Effector memory CD4-positive, alpha-beta T cell (primary cell): Measurements from ENCODE around the gene PLCB1.
"Not testable (repeated sequence)": the region's sequence is repeated elsewhere in the genome, so short reads cannot be mapped to it uniquely, and the experiment has no call there.

ENCODE experiments used
- DNase-seq, 3 donors: peaks; one replicate each; pipeline ENCODE4 v3.0.0-alpha.2; 2020
- H3K27ac ChIP-seq: 2 replicates; pipeline ENCODE4 v1.7.0; 2013; ENCODE audit warnings: mild to moderate bottlenecking, low read length, moderate library complexity; ENCODE audit not compliant: insufficient read depth, poor library complexity, severe bottlenecking
- H3K27me3 ChIP-seq: replicated peaks from 2 replicates; pipeline ENCODE4 v1.7.0; 2013; ENCODE audit warnings: mild to moderate bottlenecking, low read length; ENCODE audit not compliant: insufficient read depth, control insufficient read depth, poor library complexity, severe bottlenecking
- H3K36me3 ChIP-seq: 2 replicates; pipeline ENCODE4 v1.7.0; 2013; ENCODE audit warnings: mild to moderate bottlenecking, low read length, moderate library complexity; ENCODE audit not compliant: control insufficient read depth, insufficient read depth
- H3K4me1 ChIP-seq: 2 replicates; pipeline ENCODE4 v1.7.0; 2013; ENCODE audit warnings: low read length, mild to moderate bottlenecking; ENCODE audit not compliant: control insufficient read depth, insufficient read depth, poor library complexity, severe bottlenecking
- H3K4me3 ChIP-seq: 2 replicates; pipeline ENCODE4 v1.7.0; 2013; ENCODE audit warnings: low read length, low read depth, mild to moderate bottlenecking; ENCODE audit not compliant: insufficient read depth, poor library complexity, severe bottlenecking
- H3K9me3 ChIP-seq: 2 replicates; pipeline ENCODE4 v1.7.0; 2013; ENCODE audit warnings: mild to moderate bottlenecking, low read length, moderate library complexity; ENCODE audit not compliant: control insufficient read depth

PLCB1 gene

DNA sequence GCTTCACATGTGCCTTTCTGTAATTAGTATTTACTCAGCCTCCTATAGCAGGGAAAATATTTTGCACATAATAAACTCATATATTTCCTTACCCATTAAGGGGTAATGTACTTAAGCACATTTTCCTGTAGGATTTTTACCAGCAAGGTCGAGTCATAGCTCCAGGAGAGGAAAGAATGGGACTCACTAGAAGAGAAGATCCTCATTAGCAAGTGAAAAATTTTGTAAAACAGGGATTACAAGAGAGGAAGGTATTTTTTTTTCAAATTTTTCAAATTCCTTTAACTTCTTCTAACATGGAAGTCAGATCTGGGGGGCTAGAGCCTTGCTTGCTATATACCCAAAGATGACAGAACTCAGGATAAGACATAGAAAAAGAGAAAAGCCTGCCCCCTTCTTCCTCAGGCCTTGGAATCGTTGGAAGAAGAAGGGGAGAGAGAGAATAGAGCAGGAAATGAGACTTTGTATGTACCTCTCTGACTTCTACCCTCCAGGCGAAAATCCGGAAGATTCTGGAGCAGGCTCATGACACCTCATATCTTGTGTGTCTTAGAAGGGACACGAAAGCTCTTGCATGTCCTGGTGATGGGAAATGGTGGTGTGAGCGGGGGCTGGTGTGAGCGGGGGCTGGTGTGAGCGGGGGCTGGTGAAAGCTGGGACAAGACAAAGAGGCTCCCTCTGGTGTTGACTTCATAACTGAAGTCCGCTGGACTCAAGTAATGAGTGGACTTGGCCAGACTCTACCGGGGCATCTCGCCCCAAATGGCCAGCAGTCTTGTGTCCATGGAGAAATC is 679.9 kb downstream of the PLCB1 start:
- Histone ChIP-seq H3K36me3 (no peaks in the 10 kb centered on the region), H3K4me3 (no peak overlapping the region), H3K27me3 (no peaks in the 10 kb centered on the region), H3K27ac (no peak overlapping the region), H3K4me1 (no peaks in the 10 kb centered on the region), H3K9me3 (no peaks in the 10 kb centered on the region)
- no peak for DNase-seq

DNA sequence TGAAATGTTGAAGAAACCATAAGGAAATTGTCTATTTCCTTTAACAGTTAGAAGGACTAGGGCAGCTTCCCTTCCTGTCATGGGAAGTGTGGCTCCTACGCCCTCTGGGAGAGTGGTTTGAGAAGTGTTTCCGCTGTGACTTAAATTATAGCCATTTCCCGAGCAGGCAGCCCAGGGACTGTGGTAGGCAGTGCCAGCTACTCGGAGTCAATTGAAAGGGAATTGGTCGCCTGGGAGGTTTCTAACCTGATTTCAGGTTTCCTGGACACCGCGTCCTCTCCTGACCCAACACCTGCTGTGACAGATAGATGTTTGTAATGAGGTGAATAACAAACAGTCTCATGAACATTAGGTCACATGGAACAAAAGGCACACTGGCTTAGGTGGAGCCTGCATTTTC is 680.8 kb downstream of the PLCB1 start:
- no peaks in the 10 kb centered on the region for H3K36me3 ChIP-seq
- H3K4me3 ChIP-seq: no peak overlapping the region
- no peaks in the 10 kb centered on the region for H3K4me1 ChIP-seq
- H3K27ac ChIP-seq: no peak overlapping the region
- no peaks in the 10 kb centered on the region for H3K9me3 ChIP-seq
- no peaks in the 10 kb centered on the region for H3K27me3 ChIP-seq
- DNase-seq: no peak

- Histone ChIP-seq H3K27ac (no peak overlapping the region), H3K36me3 (no peaks in the 10 kb centered on the region), H3K4me1 (no peaks in the 10 kb centered on the region), H3K9me3 (no peaks in the 10 kb centered on the region), H3K27me3 (no peaks in the 10 kb centered on the region), H3K4me3 (no peak overlapping the region)
- no peak for DNase-seq
Observed at GRCh38 chr20:8815208-8815607, 683.1 kb downstream of the PLCB1 start.

DNA sequence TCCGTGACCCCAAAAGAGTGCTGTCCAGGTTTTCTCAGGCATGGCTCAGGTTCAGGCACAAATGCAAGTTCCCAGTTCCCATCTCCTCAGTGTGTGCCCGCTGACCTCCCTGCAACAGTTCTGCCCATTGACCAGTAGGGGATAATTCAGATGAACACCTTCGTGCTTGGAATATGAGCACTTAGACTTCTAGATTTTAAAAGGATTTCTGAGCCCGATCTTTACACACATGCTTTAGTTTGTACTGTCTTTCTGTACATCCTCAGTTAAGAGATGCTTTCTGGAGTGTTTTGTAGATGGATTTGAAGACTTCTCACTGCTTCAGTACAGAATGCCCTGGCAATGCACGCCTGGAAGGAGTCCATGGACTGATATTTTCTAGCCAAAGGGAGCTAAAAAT is 697.2 kb downstream of the PLCB1 start:
- DNase-seq: no peak
- no peaks in the 10 kb centered on the region for H3K9me3 ChIP-seq
- no peaks in the 10 kb centered on the region for H3K36me3 ChIP-seq
- H3K27me3 ChIP-seq: no peaks in the 10 kb centered on the region
- H3K4me3 ChIP-seq: no peak overlapping the region
- no peak overlapping the region for H3K27ac ChIP-seq
- no peaks in the 10 kb centered on the region for H3K4me1 ChIP-seq

- DNase-seq, H3K4me3 ChIP-seq, H3K27me3 ChIP-seq, H3K4me1 ChIP-seq, H3K9me3 ChIP-seq, H3K27ac ChIP-seq, H3K36me3 ChIP-seq: not testable (repeated sequence)
Observed at GRCh38 chr20:8834294-8834693, 702.2 kb downstream of the PLCB1 start.

- H3K9me3 ChIP-seq: no peaks in the 10 kb centered on the region
- no peaks in the 10 kb centered on the region for H3K4me1 ChIP-seq
- no peak for DNase-seq
- H3K36me3 ChIP-seq: no peaks in the 10 kb centered on the region
- no peaks in the 10 kb centered on the region for H3K27me3 ChIP-seq
- H3K4me3 ChIP-seq: no peak overlapping the region
- H3K27ac ChIP-seq: no peak overlapping the region
Observed at GRCh38 chr20:8834851-8835250, 702.8 kb downstream of the PLCB1 start.

GRCh38 chr20:8837396-8837795 is 705.3 kb downstream of the PLCB1 start:
- H3K9me3 ChIP-seq: no peaks in the 10 kb centered on the region
- no peak for DNase-seq
- no peak overlapping the region for H3K27ac ChIP-seq
- no peaks in the 10 kb centered on the region for H3K27me3 ChIP-seq
- no peak overlapping the region for H3K4me3 ChIP-seq
- H3K4me1 ChIP-seq: no peaks in the 10 kb centered on the region
- no peaks in the 10 kb centered on the region for H3K36me3 ChIP-seq

DNA sequence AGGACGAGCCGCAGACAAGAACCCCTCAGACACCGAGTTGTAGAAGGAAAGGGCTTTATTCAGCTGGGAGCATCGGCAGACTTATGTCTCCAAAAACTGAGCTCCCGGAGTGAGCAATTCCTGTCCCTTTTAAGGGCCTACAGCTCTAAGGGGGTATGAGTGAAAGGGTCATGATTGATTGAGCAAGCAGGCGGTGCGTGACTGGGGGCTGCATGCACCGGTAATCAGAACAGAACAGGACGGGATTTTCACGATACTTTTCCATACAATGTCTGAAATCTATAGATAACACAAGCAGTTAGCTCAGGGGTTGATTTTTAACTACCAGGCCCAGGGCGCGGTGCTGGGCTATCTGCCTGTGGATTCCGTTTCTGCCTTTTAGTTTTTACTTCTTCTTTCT is 710.5 kb downstream of the PLCB1 start:
- H3K27ac ChIP-seq: no peak overlapping the region
- no peak for DNase-seq

GRCh38 chr20:8844179-8844578 is 712.1 kb downstream of the PLCB1 start:
- Histone ChIP-seq H3K9me3 (no peaks in the 10 kb centered on the region), H3K4me3 (no peak overlapping the region), H3K27me3 (no peaks in the 10 kb centered on the region), H3K27ac (no peak overlapping the region), H3K36me3 (no peaks in the 10 kb centered on the region), H3K4me1 (no peaks in the 10 kb centered on the region)
- no peak for DNase-seq

More for the DNA sequence above, 710.5 kb downstream of the PLCB1 start:
- Histone ChIP-seq H3K4me3 (no peak overlapping the region), H3K9me3 (no peaks in the 10 kb centered on the region), H3K4me1 (no peaks in the 10 kb centered on the region), H3K27me3 (no peaks in the 10 kb centered on the region), H3K36me3 (no peaks in the 10 kb centered on the region)

DNA sequence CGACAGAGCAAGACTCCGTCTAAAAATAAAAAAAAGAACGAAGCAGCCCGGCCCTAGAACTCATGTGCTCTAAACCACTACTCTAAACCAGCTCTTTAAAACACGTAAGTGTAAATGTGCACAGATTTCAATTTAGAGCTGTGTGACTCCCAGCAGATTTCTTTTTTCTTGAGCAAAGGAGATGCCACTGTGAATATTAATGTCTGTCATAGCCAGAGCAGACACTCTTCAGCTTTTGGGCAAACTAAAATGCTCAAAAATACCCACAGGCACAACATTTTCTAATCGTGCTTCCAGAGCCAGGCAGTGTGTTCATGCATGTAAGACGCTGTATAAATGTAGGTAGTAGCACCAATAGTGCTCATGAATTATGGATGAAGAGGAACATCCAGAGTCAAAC is 717.9 kb downstream of the PLCB1 start:
- Histone ChIP-seq H3K36me3 (no peaks in the 10 kb centered on the region), H3K4me3 (no peak overlapping the region), H3K27ac (no peak overlapping the region), H3K4me1 (no peaks in the 10 kb centered on the region), H3K27me3 (no peaks in the 10 kb centered on the region), H3K9me3 (no peaks in the 10 kb centered on the region)
- no peak for DNase-seq
